GM18502 (cell line): ENCODE measurements around the gene BCOR.

Experiments used
- ATAC-seq: cut with Tn5 transposase; IDR thresholded peaks from one replicate; pipeline ENCODE4 v1.9.1; 2021; ENCODE audit warnings: mild to moderate bottlenecking; ENCODE audit not compliant: unreplicated experiment, poor library complexity

The BCOR gene

DNA sequence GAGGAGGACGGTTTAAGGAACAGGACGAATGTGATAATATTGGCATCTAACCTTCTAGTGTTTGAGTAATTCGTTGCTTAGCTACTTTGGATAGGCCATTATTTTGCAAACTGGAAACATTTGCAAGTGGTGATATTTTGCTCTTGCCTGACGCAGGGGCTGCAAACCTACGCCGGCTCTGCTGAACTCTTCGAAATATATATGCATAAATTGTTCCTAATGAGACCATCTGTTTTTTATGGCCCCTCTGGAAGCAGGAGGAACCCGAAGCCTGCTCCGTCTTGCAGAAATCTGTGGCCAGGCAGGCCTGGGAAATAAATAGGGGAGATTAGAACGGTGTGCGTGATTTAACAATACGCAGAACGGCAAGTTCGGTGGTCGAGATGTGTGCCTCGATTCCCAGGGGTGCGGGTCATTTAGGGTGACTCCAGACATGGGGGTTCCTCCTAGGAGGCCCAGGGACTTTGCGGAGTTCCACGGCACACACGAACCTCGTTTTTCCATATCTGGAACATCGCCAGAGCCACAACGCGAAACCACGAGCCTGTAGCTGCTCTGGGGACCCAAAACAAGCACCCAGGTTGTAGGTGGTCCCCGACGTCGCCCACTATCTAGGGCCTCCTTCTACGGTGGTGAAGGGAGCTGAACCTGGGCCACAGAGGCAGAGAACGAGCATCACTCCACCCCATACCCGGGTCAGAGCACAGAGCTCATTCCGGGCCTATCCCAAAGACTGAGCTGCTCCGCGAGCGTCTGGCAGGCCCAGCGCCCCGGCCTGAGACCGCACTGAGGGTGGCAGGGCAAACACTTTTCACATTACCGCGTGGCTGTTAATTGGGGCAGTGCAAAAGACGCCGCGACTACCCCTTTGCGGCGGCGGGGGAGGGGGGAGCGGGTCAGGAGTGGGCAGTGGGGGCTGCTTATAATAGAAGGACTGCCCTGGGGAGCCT lies 89.7 kb downstream of the BCOR start:
- ATAC-seq = no peak

DNA sequence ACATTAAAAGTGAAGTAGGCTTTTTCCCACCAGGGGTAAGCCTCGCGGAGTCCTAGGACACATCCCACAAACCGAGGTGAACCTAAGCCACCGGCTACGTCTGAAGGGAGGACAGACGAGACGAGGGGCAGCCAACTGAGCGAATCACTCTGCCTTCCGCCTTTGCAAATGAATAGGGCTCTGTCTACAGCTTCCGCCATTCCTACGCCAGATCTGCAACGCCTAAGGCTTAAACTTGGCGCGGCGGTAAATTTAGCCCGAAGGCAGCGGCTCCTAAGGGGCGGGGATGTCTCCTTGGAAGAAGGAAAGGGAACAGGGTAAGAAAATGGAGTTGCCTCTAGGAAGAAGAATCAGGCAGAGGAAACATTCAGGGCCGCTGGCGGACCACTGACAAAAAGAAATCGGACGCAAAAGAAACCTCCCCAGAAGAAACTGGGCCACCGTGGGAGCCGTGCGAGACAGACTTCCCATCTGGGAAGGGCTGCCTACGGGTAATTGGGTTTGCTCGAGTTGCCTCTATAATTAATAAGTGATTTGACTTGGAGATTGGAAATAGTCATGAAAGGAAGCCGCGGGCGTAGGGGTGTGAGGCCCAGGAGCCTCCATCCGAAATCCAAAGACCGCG lies 90.5 kb downstream of the BCOR start:
- no peak for ATAC-seq

DNA sequence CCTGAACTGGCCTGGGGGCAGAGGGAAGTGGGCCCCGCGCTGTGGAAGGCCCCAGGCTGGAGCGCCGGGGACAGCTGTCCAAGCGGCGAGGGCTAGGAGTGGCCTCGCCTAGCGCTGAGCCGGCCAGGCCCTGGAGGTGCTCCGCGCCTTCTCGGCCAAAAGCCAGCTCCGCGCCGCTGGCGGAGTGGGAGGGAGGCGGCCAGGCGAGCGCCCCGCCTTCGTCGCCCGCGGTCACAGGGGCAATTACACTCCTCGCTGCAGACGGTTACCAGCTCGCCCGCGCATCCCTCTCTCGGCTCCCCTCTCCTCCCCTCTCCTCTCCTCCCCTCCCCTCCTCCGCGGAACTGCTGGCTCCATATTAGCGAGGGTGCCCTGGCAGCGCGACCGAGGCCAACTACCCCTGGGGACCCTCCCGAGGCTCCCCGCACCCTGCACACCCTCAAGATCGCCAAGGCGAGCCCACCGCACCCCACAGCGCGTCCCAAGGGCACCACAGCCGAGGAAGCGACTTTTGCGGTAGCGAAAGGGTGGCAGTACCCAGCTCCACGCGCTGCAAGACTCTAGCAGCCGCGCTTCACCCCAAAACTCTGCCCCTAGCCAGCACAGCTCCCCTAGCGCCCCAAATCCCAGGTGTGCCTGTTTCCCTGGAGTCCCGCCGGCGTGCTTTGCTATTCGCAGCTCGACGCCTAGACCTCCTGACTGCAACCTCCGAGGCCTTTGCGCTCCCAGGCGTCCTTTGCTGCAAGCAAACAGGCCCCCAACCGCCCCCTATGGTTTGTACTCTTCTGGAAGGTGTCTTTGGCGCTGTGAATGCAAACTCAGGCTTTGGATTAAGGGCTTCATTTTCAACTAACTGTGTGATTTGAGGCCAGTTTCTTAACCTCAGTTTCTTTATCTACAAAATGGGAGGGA lies 91.4 kb downstream of the BCOR start:
- ATAC-seq = no peak

DNA sequence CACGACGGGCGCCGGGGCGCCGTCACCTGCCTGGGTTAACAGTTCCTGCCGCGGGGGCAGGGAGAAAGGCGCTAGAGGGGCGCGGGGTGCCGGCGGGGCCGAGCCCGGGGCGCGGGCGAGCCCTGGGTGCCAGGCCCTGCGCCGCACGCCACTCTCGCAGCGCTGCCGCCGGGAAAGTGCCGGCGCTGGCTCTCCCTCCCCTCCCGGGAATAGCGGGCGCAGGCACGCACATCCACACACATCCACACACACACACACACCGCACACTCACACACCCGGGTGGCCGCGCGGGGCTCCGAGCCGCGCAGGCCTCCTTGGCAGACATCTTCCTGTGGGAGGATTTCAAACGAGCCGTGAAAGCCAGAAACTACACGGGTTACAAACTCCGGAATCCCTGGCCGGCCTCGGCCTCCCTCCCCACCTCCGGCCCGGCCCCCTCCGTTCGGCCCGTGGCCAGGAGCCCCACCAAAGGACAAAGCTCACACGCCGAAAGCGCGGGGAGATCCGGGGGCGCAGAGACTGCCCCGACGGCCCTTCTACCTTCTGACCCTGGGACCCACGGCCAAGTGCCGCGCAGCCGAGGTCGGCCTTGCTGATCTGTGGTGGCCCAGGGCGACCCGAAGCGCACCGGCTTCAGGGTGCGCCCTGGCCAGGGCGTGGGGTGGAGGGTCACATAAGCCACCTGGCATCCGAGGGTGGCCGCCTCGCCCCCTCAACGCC lies 92.3 kb downstream of the BCOR start:
- no peak for ATAC-seq

DNA sequence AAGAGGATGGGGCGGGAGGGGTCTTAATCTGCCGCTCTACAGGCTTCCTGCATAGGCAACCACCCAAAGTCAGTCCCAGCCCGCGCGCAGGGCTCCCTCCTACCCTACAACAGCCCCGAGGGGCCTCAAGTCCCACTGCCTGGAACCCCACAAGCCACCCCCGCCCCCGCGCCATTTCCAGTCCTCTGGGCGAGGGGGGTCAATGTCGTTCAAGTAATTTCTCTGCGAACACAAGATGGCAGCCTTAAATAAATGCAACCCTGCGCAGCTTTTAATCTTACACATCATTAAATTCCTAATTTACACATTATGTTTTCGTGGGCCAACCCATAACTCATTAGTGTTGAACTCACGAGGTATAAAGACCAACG lies 92.9 kb downstream of the BCOR start:
- no peak for ATAC-seq

DNA sequence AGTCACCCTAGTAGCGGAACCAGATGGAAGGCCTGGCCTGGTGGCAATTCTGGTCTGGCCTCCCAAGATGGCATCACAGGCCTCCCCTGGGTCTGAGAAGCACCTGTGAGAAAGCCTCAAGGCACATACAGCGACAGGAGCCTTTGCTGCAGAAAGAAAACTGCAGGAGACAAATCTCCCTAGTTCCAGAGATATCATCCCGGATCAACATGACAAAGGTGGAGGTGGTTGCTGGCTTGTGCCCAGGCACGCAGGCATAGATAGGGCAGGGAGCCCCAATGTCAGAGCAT lies 93.6 kb downstream of the BCOR start:
- no peak for ATAC-seq

DNA sequence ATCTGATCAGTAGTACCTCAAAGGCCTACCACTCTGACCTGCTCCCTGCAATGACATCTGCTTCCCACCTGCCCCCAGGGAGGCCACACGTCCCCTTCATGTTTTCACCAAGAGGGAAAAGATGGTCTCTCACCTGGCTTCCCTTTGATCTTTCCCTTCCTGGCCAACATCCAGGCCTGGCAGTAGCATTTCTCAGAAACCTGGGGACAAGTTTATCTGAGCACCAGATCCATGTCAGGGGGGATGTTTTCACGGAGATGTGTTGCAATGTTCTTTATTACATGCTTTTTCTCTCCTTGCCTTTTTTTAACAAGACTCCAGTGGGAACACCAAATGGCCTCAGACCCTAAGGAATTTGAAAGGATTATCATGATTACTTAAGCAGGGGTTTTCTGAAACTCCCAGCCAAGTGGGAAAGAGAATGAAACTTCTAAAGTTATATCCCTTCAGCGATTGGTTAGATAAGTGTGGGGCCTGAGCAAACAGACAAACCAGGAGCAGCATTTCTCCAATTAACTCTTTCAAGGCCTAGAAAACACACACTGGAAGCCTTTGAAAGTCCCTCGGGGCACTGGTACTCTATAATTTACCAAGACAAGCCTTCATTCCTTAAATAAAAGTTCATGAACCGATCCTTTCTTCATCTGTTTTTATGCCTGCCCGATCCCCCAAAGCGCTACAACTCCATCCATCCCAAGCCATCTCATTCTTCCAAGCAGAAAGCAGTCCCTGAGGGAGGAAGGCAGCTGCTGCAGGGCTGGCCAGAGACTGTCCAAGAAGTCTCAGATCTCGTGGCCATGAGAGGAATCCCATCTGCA lies 94.1 kb downstream of the BCOR start:
- no peak for ATAC-seq

DNA sequence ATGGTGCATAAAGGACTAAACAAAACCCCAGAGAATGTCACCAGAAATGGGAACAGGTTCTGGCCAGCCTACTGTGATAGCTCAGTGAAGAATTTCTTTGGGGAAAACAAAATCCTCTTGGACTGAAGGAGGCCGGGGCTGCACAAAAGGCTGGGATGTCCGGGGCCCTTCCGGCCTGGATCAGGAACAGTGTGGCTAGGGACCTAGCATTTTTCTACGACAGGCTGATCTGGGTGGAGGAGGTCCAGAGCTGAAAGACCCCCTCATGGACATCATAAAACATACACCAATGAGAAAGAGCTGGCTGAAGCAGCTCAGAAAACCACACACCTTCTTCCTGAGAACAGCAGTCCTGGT lies 94.7 kb downstream of the BCOR start:
- no peak for ATAC-seq
